DOHH2 (cell line): Measurements from ENCODE around the gene GRIPAP1.

Source experiments
- EZH2phosphoT487 ChIP-seq: fragments of 200-600 bp; sonication (generic); IDR thresholded peaks from 2 replicates; pipeline ENCODE4 v1.6.1; 2017; ENCODE audit warnings: borderline replicate concordance, mild to moderate bottlenecking, antibody characterized with exemption, low read length, moderate library complexity, mixed read lengths
- TF ChIP-seq, protein P1 (sequence below): fragments of 200-600 bp; sonication (generic); IDR thresholded peaks from one replicate; pipeline ENCODE4 v1.5.1; 2014; ENCODE audit warnings: antibody characterized with exemption, mild to moderate bottlenecking, low read depth, low read length; ENCODE audit not compliant: poor library complexity, severe bottlenecking

DNA sequence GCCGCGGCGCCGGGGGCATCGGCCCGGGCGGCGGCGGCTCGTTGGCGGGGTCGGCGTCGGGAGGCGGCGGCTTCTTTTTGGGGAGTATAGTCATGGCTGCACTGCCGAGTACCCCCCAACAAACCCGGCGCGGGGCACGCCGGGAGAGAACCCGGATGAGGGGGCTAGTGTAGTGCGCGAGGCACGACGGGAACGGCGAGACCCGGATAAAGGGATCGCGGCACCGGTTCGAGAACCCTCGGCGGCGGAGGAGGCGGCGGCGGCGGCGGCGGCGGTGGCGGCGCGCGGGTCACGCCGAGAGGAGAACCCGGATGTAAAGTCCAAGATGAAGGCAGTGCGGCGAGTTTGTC lies 44.6 kb downstream of the GRIPAP1 start, which contains the start of gene OTUD5:
- TF ChIP-seq, protein P1, sequence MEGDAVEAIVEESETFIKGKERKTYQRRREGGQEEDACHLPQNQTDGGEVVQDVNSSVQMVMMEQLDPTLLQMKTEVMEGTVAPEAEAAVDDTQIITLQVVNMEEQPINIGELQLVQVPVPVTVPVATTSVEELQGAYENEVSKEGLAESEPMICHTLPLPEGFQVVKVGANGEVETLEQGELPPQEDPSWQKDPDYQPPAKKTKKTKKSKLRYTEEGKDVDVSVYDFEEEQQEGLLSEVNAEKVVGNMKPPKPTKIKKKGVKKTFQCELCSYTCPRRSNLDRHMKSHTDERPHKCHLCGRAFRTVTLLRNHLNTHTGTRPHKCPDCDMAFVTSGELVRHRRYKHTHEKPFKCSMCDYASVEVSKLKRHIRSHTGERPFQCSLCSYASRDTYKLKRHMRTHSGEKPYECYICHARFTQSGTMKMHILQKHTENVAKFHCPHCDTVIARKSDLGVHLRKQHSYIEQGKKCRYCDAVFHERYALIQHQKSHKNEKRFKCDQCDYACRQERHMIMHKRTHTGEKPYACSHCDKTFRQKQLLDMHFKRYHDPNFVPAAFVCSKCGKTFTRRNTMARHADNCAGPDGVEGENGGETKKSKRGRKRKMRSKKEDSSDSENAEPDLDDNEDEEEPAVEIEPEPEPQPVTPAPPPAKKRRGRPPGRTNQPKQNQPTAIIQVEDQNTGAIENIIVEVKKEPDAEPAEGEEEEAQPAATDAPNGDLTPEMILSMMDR = no peak
- TF ChIP-seq EZH2phosphoT487 = no peak
